Suprapubic skin (tissue), 4 donors: ENCODE measurements around the gene TLE6. TPM values are rescaled to one million over a fixed set of nuclear protein-coding genes. Genes with fewer than 3 reads are reported as not detected.

ENCODE experiments used
- DNase-seq, 2 donors: peaks; one replicate each; pipeline ENCODE4 v3.0.0-alpha.2; 2019; ENCODE audit warnings: low spot score in 2 of 2
- H3K27ac ChIP-seq: fragments of 200-600 bp; sonication (generic); one replicate; pipeline ENCODE4 v1.5.1; 2019
- H3K27me3 ChIP-seq: fragments of 200-600 bp; sonication (generic); one replicate; pipeline ENCODE4 v1.5.1; 2019
- H3K36me3 ChIP-seq: fragments of 200-600 bp; sonication (generic); one replicate; pipeline ENCODE4 v1.5.1; 2019
- H3K4me1 ChIP-seq: fragments of 200-600 bp; sonication (generic); one replicate; pipeline ENCODE4 v1.5.1; 2019
- H3K4me3 ChIP-seq: fragments of 200-600 bp; sonication (generic); one replicate; pipeline ENCODE4 v1.5.1; 2019; ENCODE audit warnings: mild to moderate bottlenecking
- H3K9me3 ChIP-seq: fragments of 200-600 bp; sonication (generic); one replicate; pipeline ENCODE4 v1.5.1; 2019
- EP300 ChIP-seq: sonication (generic); formaldehyde crosslinking; IDR thresholded peaks from one replicate; pipeline ENCODE4 v1.6.1; 2017; ENCODE audit warnings: antibody characterized with exemption
- POLR2A ChIP-seq, 2 donors: fragments of 450-650 bp; IDR thresholded peaks; one replicate each; pipeline ENCODE4 v1.6.1; 2017; ENCODE audit warnings: antibody characterized with exemption in 2 of 2, mild to moderate bottlenecking in 2 of 2, moderate library complexity in 2 of 2
- POLR2AphosphoS5 ChIP-seq, 3 donors: sonication (generic); formaldehyde crosslinking; IDR thresholded peaks; one replicate each; pipeline ENCODE4 v1.6.1; 2017; ENCODE audit warnings: antibody characterized with exemption in 3 of 3
- WGBS: methylation state at CpG from one replicate; pipeline ENCODE4 v1.1.5; 2018; 5-methylcytosine and 5-hydroxymethylcytosine counted together
- total RNA-seq, 4 donors: library from RNA; depleted of rRNA; stranded (reverse); fragments of >200 nt; gene quantifications; one replicate each; pipeline ENCODE4 v1.1.0, GENCODE V29; 2016
- TF ChIP-seq, protein P1 (sequence below), 2 donors: fragments of 200-600 bp in 1 of 2; fragments of 450-650 bp in 1 of 2; sonication (generic) in 1 of 2; IDR thresholded peaks; one replicate each; pipeline ENCODE4 v1.5.1; 2016 to 2019; ENCODE audit warnings: antibody characterized with exemption in 2 of 2, mild to moderate bottlenecking in 1 of 2, moderate library complexity in 1 of 2

Gene TLE6
- total RNA-seq, 4 donors from 2014 or later: 0.23 to 1.4 (median 1.3) TPM; not detected in 1

DNA sequence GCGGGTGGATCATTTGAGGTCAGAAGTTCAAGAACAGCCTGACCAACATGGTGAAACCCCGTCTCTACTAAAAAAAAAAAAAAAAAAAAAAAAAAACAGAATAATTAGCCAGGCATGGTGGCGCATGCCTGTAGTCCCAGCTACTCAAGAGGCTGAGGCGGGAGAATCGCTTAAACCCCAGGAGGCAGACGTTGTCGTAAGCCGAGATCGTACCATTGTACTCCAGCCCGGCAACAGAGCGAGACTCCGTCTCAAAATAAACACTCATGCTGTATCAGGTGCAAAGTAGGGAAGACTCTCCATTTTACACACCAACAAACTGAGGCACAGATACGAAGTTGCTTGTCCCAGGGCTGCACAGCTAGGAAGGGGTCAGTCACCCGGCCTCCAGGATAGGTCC lies 15.6 kb downstream of the TLE6 start:
- 71% methylated on average over 14 of the region's 14 CpGs for WGBS

DNA sequence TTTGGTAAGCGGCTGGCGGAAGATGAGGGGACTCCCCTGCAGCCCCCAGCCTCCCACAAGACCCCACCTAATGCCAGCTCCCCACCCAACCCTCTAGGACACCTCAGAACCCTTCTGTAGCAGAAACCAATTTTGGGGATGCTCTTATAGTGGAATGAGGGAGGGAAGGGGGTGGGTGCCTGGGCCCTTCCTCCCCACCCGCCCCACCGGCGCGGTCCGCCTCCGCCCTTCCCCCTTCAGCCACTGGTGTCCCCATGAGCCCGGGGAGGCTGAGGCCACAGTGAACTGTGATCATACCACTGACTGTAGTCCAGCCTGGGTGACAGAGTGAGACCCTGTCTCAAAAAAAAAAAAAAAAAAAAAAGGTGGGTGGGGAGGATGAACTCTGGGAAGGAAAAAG lies 16.2 kb downstream of the TLE6 start:
- Histone ChIP-seq H3K4me1 (peaks cover 4% of the 10 kb centered on the region), H3K9me3 (no peaks in the 10 kb centered on the region), H3K36me3 (no peaks in the 10 kb centered on the region), H3K27me3 (no peaks in the 10 kb centered on the region), H3K4me3 (no peak overlapping the region), H3K27ac (no peak overlapping the region)
- 67% methylated on average over 8 of the region's 9 CpGs for WGBS
- DNase-seq: no peak
- TF ChIP-seq POLR2A (IDR thresholded peaks at IDR 0.05): no peak
- TF ChIP-seq POLR2AphosphoS5 (IDR thresholded peaks at IDR 0.05): no peak
- TF ChIP-seq, protein P1, sequence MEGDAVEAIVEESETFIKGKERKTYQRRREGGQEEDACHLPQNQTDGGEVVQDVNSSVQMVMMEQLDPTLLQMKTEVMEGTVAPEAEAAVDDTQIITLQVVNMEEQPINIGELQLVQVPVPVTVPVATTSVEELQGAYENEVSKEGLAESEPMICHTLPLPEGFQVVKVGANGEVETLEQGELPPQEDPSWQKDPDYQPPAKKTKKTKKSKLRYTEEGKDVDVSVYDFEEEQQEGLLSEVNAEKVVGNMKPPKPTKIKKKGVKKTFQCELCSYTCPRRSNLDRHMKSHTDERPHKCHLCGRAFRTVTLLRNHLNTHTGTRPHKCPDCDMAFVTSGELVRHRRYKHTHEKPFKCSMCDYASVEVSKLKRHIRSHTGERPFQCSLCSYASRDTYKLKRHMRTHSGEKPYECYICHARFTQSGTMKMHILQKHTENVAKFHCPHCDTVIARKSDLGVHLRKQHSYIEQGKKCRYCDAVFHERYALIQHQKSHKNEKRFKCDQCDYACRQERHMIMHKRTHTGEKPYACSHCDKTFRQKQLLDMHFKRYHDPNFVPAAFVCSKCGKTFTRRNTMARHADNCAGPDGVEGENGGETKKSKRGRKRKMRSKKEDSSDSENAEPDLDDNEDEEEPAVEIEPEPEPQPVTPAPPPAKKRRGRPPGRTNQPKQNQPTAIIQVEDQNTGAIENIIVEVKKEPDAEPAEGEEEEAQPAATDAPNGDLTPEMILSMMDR (IDR thresholded peaks at IDR 0.05): no peak
- TF ChIP-seq EP300: no peak

More for the DNA sequence above, 15.6 kb downstream of the TLE6 start:
- DNase-seq: no peak
- Histone ChIP-seq H3K27ac (no peak overlapping the region), H3K4me1 (peaks cover 4% of the 10 kb centered on the region), H3K4me3 (no peak overlapping the region), H3K27me3 (no peaks in the 10 kb centered on the region), H3K9me3 (no peaks in the 10 kb centered on the region), H3K36me3 (no peaks in the 10 kb centered on the region)
- no peak for TF ChIP-seq POLR2A (IDR thresholded peaks at IDR 0.05)
- TF ChIP-seq POLR2AphosphoS5 (IDR thresholded peaks at IDR 0.05): no peak
- no peak for TF ChIP-seq EP300
- TF ChIP-seq, protein P1 (IDR thresholded peaks at IDR 0.05): no peak

DNA sequence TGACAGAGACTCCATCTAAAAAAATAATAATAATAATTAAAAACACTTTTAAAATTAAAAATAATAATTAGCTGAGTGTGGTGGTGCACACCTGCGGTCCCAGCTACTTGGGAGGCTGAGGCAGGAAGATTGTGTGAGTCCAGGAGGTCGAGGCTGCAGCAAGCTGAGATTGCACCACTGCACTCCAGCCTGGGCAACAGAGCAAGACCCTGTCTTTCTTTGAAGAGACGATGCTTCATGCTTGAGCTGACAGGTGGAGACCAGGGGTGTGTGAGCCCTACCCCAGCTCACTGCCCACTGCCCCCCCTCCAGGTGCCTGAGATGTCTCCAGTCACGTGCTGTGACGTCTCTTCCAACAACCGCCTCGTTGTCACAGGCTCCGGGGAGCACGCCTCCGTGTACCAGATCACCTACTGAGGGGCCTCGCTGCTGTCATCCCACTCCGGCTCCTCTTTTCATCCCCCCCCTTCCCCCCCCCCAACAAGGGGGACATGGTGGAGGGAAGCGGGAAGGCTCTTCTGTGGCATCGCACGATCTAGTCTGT lies 17.3 kb downstream of the TLE6 start:
- 84% methylated on average over 15 of the region's 15 CpGs for WGBS
- no peak overlapping the region for H3K27ac ChIP-seq
- no peak for TF ChIP-seq POLR2A (IDR thresholded peaks at IDR 0.05)
- TF ChIP-seq, protein P1 (IDR thresholded peaks at IDR 0.05): no peak
- TF ChIP-seq EP300: no peak
- no peak for TF ChIP-seq POLR2AphosphoS5 (IDR thresholded peaks at IDR 0.05)

DNA sequence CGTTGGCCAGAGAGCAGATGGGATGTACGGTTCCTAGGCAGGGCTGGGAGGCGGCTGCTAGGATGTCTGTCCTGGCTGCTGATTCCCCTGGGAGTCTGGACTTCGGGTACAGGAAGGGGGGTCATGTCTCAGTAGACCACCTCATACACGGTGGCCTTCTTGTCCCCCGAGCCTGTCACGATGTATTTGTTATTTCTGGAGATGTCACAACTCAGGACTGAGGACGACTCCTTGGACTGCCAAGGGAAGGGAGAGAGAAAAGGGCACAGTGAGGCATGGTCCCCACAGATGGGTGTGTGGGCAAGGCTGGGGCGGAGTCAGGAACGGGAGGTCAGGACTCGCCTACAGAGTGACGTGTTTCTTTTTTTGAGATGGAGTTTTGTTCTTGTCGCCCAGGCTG lies 20.4 kb downstream of the TLE6 start:
- Histone ChIP-seq H3K27me3 (no peaks in the 10 kb centered on the region), H3K4me1 (peaks cover 4% of the 10 kb centered on the region), H3K27ac (no peak overlapping the region), H3K4me3 (no peak overlapping the region), H3K36me3 (no peaks in the 10 kb centered on the region), H3K9me3 (no peaks in the 10 kb centered on the region)
- DNase-seq: no peak
- WGBS: 75% methylated on average over 12 of the region's 13 CpGs
- TF ChIP-seq POLR2AphosphoS5 (IDR thresholded peaks at IDR 0.05) (no peak), POLR2A (IDR thresholded peaks at IDR 0.05) (no peak), EP300 (no peak)
- TF ChIP-seq, protein P1 (IDR thresholded peaks at IDR 0.05): no peak

More for the DNA sequence above, 17.3 kb downstream of the TLE6 start:
- Histone ChIP-seq H3K4me1 (peaks cover 4% of the 10 kb centered on the region), H3K27me3 (no peaks in the 10 kb centered on the region), H3K9me3 (no peaks in the 10 kb centered on the region), H3K36me3 (no peaks in the 10 kb centered on the region), H3K4me3 (no peak overlapping the region)
- DNase-seq: no peak

DNA sequence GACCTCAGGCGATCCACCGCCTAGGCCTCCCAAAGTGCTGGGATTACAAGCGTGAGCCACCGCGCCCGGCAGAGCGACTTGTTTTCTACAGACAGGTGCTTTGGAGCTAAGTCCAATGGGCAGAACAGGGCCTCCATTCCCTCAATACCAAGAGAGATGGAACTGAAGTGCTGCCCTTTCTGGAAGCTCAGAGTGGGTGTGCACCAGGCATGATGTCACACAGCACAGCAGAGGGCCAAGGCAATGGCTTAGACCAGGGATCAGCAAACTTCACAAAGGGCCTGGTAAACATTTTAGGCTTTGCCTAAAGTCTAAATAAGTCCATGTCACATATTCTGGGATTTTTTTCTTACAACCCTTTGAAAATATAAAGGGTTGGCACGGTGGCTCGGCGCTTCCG lies 21.3 kb downstream of the TLE6 start:
- no peaks in the 10 kb centered on the region for H3K36me3 ChIP-seq

More for the DNA sequence above, 21.3 kb downstream of the TLE6 start:
- TF ChIP-seq, protein P1 (IDR thresholded peaks at IDR 0.05): no peak
- TF ChIP-seq POLR2A (IDR thresholded peaks at IDR 0.05) (no peak), POLR2AphosphoS5 (IDR thresholded peaks at IDR 0.05) (no peak), EP300 (no peak)
- H3K4me3 ChIP-seq: no peak overlapping the region
- peaks cover 4% of the 10 kb centered on the region for H3K4me1 ChIP-seq
- 94% methylated on average over 11 of the region's 11 CpGs for WGBS
- H3K27me3 ChIP-seq: no peaks in the 10 kb centered on the region
- DNase-seq: no peak
- H3K9me3 ChIP-seq: no peaks in the 10 kb centered on the region
- H3K27ac ChIP-seq: no peak overlapping the region
